ENCODE data around the gene EGLN1. TPM values are rescaled to one million over a fixed set of nuclear protein-coding genes. Genes with fewer than 3 reads are reported as not detected.

EGLN1 gene
- polyA plus RNA-seq, 1 of the 3 experiments (the other 2 are of a cell fraction) = 10.7 TPM

DNA sequence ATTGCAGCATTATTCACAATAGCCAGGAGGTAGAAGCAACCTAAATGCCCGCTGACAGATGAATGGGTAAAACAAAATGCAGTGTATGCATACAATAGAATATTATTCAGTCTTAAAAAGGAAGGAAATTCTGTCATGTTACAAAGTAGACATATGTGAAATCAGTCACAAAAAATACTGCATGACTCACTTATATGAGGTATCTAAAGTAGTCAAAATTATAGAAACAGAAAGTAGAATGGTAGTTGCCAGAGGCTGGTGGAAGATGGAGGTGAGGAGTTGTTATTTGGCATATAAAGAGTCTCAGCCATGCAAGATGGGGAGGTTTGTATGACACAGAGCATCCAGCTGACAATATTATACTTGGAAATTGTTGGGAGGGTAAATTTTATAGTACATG lies 43.0 kb upstream of the EGLN1 start (continued):
- TF ChIP-seq, protein P1, sequence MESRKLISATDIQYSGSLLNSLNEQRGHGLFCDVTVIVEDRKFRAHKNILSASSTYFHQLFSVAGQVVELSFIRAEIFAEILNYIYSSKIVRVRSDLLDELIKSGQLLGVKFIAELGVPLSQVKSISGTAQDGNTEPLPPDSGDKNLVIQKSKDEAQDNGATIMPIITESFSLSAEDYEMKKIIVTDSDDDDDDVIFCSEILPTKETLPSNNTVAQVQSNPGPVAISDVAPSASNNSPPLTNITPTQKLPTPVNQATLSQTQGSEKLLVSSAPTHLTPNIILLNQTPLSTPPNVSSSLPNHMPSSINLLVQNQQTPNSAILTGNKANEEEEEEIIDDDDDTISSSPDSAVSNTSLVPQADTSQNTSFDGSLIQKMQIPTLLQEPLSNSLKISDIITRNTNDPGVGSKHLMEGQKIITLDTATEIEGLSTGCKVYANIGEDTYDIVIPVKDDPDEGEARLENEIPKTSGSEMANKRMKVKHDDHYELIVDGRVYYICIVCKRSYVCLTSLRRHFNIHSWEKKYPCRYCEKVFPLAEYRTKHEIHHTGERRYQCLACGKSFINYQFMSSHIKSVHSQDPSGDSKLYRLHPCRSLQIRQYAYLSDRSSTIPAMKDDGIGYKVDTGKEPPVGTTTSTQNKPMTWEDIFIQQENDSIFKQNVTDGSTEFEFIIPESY (IDR thresholded peaks at IDR 0.05; ENCODE audit: borderline replicate concordance, low read depth) = no peak
- TF ChIP-seq FOXJ3 (CRISPR knock-in tag; IDR thresholded peaks at IDR 0.05) (no peak), NRF1 (IDR thresholded peaks at IDR 0.05; ENCODE audit: low read depth, low read length) (no peak), POLR2AphosphoS5 (IDR thresholded peaks at IDR 0.05; ENCODE audit: low read depth, low read length) (no peak), RCOR1 (IDR thresholded peaks at IDR 0.05; ENCODE audit: low read length) (no peak)
- TF ChIP-seq, protein P2, sequence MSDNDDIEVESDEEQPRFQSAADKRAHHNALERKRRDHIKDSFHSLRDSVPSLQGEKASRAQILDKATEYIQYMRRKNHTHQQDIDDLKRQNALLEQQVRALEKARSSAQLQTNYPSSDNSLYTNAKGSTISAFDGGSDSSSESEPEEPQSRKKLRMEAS (IDR thresholded peaks at IDR 0.05; ENCODE audit: low read depth) = no peak
- TF ChIP-seq, protein P3, sequence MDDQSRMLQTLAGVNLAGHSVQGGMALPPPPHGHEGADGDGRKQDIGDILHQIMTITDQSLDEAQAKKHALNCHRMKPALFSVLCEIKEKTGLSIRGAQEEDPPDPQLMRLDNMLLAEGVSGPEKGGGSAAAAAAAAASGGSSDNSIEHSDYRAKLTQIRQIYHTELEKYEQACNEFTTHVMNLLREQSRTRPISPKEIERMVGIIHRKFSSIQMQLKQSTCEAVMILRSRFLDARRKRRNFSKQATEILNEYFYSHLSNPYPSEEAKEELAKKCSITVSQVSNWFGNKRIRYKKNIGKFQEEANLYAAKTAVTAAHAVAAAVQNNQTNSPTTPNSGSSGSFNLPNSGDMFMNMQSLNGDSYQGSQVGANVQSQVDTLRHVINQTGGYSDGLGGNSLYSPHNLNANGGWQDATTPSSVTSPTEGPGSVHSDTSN (IDR thresholded peaks at IDR 0.05) = no peak

DNA sequence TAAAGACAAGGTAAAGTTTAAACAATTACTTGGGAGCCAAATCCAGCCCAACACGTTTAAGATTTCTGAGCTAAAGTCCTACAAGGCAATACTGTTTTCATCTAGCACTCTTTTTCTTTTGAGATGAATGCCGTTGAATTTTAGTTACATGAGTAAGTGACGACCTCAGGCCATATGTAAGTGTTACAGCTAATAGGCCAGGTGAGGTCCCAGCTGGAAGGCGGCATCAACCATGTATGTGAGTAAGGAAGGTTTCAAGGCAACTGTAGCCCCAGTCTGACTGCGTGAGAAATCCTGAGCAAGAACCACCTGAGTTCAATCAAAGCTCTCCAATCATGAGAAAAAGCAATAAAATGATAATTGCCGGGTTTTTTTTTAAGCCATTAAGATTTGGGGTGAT lies 41.5 kb upstream of the EGLN1 start:
- ChIA-PET POLR2A (no interaction called here), CTCF (interaction anchor here (0.9 kb wide), 1 partner anchor 227 kb away, joined by 3 read pairs; no protein-coding TSS in a partner anchor)
- no peak overlapping the region for H3K4me2 ChIP-seq
- no peaks in the 10 kb centered on the region for H3K9me2 ChIP-seq
- H3K36me3 ChIP-seq (replicated peaks in 1 of 2; ENCODE audit: control insufficient read depth in 1 of 2, insufficient read depth in 2 of 2, low read length in 1 of 2) = no peaks in the 10 kb centered on the region
- no peaks in the 10 kb centered on the region for H3F3A ChIP-seq (replicated peaks; ENCODE audit: insufficient read depth)
- DNase-seq = no peak
- no peaks in the 10 kb centered on the region for H3K4me1 ChIP-seq (ENCODE audit: control insufficient read depth in 1 of 2, insufficient read depth in 2 of 2, low read depth in 1 of 2, low read length in 1 of 2)
- no peak overlapping the region for H3K27ac ChIP-seq (ENCODE audit: low read depth in 2 of 2, low read length in 1 of 2)
- H2AFZ ChIP-seq (ENCODE audit: low read depth) = no peak overlapping the region
- H3K79me2 ChIP-seq (ENCODE audit: insufficient read depth) = no peaks in the 10 kb centered on the region
- no peak overlapping the region for H3K4me3 ChIP-seq (ENCODE audit: low read depth in 2 of 2, low read length in 1 of 2)
- no peak overlapping the region for H3K9ac ChIP-seq
- WGBS (ENCODE audit: low lambda C conversion rate) = 44% methylated on average over 6 of the region's 6 CpGs
- H3K27me3 ChIP-seq (ENCODE audit: insufficient read depth) = no peaks in the 10 kb centered on the region
- H4K20me1 ChIP-seq (ENCODE audit: insufficient read depth) = no peaks in the 10 kb centered on the region
- no peaks in the 10 kb centered on the region for H3K9me3 ChIP-seq
- TF ChIP-seq, protein P1 (IDR thresholded peaks at IDR 0.05; ENCODE audit: borderline replicate concordance, low read depth) = no peak
- TF ChIP-seq SMC3 (IDR thresholded peaks at IDR 0.05; ENCODE audit: low read depth, low read length) (no peak), TAF1 (IDR thresholded peaks at IDR 0.05; ENCODE audit: borderline replicate concordance, low read depth, low read length) (no peak), MXI1 (IDR thresholded peaks at IDR 0.05; ENCODE audit: low read depth, low read length) (no peak), NRF1 (IDR thresholded peaks at IDR 0.05; ENCODE audit: low read depth, low read length) (no peak), RXRA (IDR thresholded peaks at IDR 0.05; ENCODE audit: borderline replicate concordance, low read depth) (no peak), JUND (IDR thresholded peaks at IDR 0.05) (no peak), TEAD4 (IDR thresholded peaks at IDR 0.05; ENCODE audit: borderline replicate concordance, insufficient read depth) (no peak), ELF1 (IDR thresholded peaks at IDR 0.05) (no peak), FOXM1 (IDR thresholded peaks at IDR 0.05; ENCODE audit: low read depth) (no peak), EP300 (IDR thresholded peaks at IDR 0.05; ENCODE audit: borderline replicate concordance in 1 of 2, low read depth in 1 of 2, low read length in 1 of 2) (no peak), YY1 (IDR thresholded peaks at IDR 0.05; ENCODE audit: low read depth) (no peak), FOSL2 (IDR thresholded peaks at IDR 0.05; ENCODE audit: borderline replicate concordance, low read depth) (no peak), TCF12 (IDR thresholded peaks at IDR 0.05) (no peak)
- TF ChIP-seq, protein P4, sequence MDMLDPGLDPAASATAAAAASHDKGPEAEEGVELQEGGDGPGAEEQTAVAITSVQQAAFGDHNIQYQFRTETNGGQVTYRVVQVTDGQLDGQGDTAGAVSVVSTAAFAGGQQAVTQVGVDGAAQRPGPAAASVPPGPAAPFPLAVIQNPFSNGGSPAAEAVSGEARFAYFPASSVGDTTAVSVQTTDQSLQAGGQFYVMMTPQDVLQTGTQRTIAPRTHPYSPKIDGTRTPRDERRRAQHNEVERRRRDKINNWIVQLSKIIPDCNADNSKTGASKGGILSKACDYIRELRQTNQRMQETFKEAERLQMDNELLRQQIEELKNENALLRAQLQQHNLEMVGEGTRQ (IDR thresholded peaks at IDR 0.05; ENCODE audit: borderline replicate concordance, low read depth, low read length) = no peak
- TF ChIP-seq, protein P5, sequence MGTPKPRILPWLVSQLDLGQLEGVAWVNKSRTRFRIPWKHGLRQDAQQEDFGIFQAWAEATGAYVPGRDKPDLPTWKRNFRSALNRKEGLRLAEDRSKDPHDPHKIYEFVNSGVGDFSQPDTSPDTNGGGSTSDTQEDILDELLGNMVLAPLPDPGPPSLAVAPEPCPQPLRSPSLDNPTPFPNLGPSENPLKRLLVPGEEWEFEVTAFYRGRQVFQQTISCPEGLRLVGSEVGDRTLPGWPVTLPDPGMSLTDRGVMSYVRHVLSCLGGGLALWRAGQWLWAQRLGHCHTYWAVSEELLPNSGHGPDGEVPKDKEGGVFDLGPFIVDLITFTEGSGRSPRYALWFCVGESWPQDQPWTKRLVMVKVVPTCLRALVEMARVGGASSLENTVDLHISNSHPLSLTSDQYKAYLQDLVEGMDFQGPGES (IDR thresholded peaks at IDR 0.05; ENCODE audit: low read depth, low read length) = no peak
- TF ChIP-seq, protein P6, sequence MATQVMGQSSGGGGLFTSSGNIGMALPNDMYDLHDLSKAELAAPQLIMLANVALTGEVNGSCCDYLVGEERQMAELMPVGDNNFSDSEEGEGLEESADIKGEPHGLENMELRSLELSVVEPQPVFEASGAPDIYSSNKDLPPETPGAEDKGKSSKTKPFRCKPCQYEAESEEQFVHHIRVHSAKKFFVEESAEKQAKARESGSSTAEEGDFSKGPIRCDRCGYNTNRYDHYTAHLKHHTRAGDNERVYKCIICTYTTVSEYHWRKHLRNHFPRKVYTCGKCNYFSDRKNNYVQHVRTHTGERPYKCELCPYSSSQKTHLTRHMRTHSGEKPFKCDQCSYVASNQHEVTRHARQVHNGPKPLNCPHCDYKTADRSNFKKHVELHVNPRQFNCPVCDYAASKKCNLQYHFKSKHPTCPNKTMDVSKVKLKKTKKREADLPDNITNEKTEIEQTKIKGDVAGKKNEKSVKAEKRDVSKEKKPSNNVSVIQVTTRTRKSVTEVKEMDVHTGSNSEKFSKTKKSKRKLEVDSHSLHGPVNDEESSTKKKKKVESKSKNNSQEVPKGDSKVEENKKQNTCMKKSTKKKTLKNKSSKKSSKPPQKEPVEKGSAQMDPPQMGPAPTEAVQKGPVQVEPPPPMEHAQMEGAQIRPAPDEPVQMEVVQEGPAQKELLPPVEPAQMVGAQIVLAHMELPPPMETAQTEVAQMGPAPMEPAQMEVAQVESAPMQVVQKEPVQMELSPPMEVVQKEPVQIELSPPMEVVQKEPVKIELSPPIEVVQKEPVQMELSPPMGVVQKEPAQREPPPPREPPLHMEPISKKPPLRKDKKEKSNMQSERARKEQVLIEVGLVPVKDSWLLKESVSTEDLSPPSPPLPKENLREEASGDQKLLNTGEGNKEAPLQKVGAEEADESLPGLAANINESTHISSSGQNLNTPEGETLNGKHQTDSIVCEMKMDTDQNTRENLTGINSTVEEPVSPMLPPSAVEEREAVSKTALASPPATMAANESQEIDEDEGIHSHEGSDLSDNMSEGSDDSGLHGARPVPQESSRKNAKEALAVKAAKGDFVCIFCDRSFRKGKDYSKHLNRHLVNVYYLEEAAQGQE (IDR thresholded peaks at IDR 0.05; ENCODE audit: low read depth, low read length) = no peak

All from SK-N-SH (cell line).